GM18502 (cell line): ENCODE results near the gene B4GALT2.

Experiments used
- ATAC-seq: cut with Tn5 transposase; IDR thresholded peaks from one replicate; pipeline ENCODE4 v1.9.1; 2021; ENCODE audit warnings: mild to moderate bottlenecking; ENCODE audit not compliant: unreplicated experiment, poor library complexity

Gene B4GALT2

DNA sequence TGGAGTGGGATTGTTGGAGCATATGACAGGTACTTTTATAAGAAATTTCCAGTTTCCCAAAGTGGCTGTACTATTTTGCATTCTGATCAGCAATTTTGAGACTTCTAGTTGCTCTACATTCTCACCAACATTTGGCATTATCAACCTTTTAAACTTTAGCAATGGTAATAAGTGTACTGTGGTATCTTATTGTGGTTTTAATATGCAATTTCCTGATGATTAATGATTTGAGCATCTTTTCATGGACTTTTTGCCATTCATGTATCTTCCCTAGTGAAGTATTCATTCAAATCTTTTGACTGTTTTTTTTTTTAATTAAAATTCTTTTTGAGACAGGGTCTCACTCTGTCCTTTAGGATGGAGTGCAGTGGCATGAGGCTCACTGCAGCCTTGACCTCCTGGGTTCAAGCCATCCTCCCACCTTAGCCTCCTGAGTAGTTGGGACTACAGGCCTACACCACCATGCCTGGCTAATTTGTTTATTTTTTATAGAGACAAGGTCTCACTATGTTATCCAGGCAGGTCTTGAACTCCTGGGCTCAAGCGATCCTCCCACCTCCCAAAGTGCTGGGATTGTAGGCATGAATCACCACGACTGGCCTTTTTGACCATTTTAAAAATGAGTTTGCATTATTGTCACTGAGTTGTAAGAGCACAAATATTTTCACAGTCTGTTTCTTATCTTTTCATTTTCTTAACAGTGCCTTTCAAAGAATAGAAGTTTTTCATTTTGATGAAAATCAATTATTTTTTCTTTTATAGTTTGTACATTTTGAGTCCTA lies 60.1 kb downstream of the B4GALT2 start:
- ATAC-seq = no peak

- no peak for ATAC-seq
Measured at GRCh38 chr1:44040418-44040817, 61.4 kb downstream of the B4GALT2 start.
